H4 (cell line): ENCODE data around the gene TGFBI. TPM values are rescaled to one million over a fixed set of nuclear protein-coding genes. Genes with fewer than 3 reads are reported as not detected.
A peak's percentile ranks its signal among the peaks of the same experiment; 100 is the strongest.

Experiments used
- DNase-seq: peaks from one replicate; pipeline ENCODE4 v3.0.0-alpha.2; 2015; ENCODE audit warnings: low spot score
- total RNA-seq: library from RNA; depleted of rRNA; stranded (reverse); fragments of >200 nt; shearing (Covaris generic); gene quantifications from 2 replicates; pipeline ENCODE4 v1.2.3, GENCODE V29; 2014

The TGFBI gene
- total RNA-seq, 1 experiment from 2014 or later, result 2,468 TPM

DNA sequence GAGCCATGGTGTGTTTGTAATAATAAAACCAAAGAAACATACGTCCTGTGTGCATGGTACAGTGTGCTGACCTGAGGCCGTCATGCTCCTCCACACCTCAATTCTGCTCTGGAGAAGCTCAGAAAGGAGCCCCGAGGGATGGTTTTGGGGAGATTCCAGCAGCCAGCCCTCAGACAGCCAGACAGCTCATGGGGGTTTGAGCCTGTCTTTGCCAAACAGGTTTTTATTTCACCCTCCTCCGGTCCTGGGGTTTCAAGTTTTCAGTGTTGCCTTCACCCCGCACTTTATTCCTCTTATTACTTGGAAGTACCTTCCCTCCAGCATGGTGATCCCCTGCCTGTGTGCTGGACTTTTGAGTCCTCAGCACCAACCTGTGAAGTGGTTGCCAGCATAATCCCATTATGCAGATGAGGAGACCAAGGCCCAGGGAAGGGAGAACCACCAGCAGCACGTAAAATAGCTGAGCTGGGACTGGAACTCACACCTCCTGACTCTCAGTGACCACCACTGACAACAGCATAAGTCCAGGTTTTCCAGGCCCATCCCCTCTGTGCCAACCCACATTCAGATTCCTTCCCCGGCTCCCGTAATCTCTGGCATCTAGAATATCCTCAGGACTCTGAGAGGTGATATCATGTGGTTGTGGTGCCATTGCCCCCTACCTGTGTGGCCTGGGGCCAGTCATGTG lies 35.1 kb downstream of the TGFBI start:
- no peak for DNase-seq

DNA sequence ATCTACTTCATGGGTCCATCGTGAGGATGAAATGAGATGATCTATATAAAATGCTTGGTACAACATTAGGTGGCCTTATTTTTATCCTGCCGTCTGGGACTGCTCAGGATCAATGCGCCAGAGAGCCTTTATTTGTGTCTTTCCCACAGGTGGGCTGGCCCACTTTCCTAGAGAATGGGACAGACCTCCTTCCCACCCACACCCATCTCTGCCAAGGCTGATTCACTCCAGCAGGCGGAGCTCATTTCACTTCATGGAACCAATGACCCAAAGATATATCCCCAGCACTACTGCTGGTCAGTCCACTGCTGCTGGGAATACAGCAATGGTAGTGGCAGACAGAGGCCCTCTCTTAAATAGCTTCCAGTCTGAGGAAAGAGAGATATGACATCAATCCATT lies 35.7 kb downstream of the TGFBI start:
- no peak for DNase-seq

DNA sequence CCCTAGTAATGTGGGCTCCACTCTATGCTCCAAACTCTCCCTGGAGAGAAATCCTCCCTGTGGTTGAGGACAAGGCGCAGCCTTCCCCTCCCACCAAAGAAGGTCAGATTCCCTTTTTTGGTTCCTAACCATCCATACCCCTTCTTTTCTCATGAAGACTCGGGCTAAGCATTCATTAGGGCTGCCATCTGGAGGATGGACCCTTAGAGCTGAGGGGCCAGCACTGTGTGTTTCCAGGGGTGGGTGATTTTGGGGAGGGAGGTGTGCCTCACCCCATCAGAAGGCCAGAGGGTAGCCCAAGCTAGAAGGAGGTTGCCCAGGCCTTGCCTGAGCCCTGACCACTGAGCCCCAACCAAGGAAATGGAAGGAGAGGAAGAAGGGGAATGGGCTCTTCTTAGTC lies 36.8 kb downstream of the TGFBI start:
- DNase-seq, result no peak

DNA sequence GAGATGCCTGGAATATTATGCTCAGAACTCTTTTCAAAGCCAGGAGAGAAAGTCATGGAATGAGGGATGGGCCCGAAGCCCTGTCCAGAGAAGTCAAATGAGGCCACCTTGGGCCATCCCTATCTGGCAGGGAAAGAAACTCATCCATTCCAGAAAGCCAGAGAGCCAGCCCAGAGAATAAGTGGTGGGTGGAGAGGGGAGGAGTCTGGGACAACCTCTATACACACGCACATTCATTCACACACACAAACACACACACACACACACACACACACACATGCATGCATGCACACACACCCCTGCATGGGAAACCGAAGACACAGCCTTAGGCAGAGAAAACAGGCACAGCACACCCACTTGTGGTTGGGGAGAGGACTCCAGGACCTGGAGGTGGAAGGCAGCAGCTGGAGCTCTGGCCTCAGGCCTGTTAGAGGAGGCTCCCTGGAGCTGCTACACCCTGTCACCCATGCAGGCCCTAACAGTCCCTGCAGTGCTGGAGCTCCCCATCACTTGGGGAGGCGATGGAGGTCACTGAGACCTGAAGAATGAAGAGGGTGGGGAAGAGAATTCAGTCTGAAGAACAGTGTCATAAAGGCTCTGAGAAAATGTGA lies 38.0 kb downstream of the TGFBI start:
- peak; percentile 90 for DNase-seq

DNA sequence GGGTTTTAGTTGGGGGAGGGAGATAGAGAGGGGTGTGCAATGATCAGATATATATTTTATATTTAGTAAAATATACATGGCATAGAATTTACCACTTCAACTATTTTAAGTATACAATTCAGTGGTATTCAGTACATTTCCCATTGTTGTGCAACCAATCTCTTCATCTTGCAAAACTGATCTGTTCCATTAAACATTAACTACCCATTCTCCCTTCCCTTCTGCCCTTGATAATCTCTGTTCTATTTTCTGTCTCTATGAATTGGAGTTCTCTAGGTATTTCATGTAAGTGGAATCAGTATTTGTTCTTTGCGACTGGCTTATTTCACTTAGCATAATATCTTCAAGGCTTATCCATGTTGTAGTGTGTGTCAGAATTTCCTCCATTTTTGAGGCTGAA lies 38.6 kb downstream of the TGFBI start:
- no peak for DNase-seq

DNA sequence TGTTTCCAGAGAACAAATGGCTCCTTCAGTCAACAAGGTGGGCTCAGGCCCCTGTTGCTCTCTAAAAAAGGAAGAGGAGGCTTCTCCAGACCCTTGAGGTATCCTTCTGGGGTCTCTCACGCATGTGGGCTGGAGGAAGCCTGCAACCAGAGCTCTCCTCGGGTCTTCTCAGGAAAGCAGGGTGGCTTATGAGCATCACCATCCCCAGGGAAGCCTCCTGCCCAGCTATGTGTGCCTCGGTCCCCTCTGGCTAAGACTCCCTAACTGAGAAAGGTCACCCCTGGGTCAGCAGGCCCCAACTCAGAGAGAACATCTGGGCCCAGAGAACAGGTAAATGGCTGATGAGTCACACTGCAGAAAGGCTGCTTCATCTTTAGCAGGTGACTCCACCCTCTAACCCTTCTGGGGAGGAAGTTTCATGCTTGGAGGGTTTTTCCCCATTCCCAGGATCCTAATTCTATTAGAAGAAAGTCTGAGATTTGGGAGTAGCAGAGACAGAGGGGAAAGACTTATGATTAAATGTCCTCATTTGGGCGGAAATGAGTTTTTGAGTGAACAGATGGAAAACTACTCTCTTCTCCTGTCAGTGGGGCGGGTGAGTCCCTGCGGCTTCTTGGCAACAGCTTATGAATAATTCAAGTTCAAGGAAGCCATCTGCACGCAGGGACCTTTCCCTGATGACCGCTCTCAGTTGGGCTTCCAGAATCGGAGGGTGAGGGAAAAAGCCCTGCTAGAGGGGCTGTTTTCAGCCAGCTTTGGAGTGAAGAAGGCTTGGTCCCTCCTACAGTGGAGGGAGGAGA lies 41.9 kb downstream of the TGFBI start:
- DNase-seq, result no peak

DNA sequence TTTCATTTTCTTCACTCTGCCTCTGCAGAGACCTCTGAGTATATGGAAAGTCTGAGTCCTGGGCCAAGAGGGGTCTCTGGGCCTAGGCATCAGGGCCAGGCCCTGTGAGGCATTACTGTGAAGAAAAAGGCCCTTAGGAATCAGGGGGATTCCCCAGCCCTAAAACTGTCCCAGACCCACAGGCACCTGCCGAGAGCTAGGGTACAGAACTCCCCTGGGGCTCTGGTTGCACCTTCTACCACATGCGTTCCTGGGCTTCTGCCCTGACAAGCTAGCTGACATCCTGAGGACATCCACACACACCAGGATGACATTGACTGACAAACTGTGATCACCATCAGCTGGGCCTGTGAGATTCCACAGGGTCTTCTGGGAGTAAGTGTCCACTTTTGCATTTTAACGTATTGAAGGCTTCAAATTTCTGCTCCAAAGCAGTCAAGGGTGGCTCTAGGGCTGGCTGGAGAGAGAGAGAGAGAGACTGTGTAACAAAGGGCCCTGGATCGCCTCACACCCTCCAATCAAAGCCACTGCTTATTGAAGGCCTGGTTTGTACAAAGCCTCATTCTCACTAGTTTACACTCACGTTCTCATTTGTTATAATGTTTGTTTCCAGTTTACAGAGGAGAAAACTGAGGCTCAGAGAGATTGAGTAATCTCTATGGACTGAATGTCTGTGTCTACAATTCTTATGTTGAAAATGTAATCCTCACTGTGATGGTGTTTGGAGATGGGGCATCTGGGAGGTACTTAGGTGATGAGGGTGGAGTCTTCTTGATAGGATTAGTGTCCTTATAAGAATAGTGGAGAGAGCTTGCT lies 45.1 kb downstream of the TGFBI start:
- DNase-seq, result no peak

DNA sequence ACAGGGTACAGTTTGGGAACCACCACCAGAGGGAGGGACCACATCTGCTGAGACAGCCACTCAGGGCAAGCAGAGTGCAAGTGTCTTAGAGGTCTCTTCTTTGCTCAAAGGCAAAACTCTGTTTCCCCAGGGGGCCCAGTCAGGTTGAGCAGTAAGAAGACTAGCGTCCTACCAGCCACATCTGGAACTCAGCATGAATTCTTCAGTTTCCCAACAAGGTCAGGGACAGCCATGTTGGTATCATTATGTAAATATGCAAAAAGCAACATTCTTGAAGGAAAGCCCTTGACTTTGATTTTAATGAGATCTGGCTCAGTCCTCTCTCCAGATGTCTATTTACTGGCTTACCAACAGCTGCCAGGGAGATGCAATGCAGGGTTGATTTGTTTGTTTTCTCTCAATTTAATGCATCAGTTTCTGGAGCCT lies 46.7 kb downstream of the TGFBI start:
- peak; percentile 12 for DNase-seq

DNA sequence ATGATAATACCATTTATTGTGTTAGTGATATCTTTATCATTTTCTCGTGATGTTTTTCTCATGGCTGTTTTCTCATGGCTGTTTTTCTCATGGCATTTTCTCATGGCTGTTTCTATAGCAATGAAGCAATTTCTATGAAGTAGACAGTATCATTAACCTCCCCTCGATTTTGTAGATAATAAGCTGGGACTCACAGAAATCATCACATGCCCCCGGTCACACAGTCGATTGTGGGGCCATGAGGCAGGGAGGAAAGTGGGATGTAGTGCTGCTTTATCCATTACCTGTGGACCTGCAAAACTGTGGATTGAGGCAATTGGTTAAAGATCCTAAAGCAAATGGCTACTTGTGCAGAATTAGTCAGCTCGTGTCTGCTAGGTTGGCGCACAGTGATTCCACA lies 47.3 kb downstream of the TGFBI start:
- DNase-seq, result no peak

DNA sequence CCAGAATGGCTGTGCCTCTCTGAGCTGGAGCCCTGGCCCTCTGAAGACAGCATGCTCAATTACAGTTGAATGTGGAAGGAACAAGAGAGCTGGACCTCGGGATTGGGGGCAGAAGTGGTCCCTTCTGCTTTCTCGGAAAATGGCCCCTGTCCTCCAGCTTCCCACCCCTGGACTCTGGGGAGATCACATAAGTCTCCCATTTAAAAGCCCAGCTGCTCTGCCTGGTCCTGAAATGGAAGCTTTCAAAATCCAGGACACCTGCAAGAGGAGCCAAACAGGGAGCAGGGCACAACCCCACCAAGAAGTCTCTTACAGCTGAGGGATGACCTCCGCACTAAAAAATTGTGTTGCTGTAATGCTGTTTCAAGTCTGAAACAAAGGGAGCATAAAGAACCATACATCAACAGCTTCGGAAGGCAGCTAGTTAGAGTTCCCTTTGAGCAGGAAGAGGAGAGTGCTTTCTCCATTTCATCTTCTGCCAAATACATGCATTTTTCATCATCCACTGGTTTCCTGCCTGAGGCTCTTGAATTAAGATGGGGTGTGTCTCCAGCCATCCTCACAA lies 48.2 kb downstream of the TGFBI start:
- DNase-seq, result no peak

DNA sequence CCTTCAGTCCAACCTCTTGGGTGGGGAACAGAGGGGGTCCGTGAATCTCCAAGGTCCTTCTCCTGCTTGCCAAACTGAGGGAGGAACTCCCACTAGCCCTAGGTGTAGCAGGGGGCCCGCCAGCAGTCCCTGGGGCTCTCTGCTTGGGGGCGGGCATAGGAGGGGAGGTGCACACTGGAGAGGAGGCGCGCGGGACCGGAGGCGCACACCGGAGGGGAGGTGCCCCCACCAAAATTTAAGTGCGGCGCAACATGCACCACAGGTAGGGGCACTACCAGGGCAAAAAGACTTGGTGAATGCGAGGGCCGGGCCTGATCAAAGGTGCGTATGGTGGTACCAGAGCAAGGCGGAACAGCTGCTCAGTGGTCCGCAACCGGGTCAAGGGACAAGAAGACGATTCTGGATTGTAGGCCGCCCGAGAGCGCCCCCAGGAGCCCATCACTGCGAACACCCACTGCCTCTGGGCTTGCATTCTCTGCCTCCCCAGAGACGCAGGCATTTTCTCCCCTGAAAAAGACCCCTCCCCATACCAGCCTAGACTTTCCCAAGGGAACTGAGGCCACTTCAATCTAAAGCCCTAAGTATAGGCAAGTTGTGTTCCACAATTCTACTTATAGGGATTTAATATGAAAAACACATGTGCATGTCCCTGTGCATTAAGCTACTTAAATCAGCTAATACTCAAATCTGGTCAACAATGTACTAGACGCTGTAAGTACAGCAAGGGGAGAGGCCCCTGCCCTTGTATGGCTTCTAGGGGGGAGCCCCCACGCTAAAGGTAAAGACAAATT lies 50.6 kb downstream of the TGFBI start:
- DNase-seq, result no peak

DNA sequence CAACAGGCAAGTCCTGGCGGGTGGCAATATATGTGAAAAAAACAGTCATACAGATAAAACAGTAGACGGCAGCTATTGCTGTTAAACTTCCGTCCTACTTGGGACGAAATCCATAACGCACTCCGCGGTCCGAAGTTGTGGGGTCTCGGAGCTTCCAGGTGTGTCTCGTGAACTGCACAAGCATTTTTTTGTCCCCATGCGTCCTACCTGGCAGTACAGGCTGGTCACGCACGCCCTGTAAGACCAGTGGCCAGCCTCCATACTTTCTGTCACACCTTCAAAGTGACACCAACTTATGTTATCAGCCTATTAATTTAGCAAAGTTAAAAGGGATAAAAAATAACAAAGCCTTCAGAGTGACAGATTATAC lies 51.3 kb downstream of the TGFBI start:
- DNase-seq, result no peak

DNA sequence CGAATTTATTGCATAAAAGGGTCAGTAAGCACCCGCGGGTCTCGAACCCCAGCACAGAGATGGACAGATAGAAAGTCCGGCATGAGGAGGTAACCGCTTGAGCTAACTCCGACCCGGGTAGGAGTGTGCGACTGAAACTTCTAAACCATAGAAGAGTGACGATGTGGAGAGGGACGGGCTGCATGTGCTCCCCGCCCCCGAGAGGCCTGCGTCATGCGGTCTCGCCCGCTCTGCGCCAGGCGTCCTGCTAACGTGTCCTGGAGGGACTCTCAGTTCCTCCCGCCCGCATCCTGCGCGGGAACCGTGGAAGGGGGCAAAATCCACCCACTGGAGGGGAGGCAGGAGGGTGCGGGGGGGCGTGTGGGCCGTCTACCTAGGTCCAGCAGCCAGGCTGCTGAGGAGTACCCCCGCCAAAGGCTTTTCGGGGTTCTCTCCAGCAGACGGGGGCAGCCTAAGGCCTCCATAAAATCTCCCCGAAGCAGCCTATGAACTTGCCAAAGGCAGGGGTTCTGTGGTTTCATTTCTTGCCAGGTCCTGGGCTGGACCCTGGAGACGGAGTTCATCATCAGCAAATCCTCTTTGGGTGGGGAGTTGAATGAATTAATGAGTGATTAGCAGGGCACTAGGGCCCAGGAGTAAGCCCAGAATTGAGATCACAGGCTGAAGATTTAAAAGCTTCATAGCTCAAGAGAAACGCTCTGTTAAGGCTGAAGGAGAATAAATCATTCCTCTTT lies 51.9 kb downstream of the TGFBI start:
- peak; percentile 90 for DNase-seq

DNA sequence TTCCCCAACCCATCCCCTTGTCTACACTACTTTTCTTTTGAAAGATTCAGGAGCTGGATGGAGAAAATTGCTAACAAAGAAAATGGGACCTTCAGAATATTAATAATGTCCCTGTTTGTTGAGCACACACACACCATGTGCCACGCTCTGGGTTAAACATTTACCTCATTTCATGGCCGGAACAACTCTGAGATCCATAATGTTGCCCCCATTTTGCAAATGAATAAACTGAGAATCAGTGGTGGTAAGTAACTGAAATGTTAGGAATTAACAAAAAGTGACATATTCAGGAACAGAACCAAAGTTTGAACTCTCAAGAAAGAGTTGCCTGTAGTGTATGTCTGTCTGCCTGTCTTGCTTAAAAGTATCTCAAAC lies 52.4 kb downstream of the TGFBI start:
- no peak for DNase-seq

DNA sequence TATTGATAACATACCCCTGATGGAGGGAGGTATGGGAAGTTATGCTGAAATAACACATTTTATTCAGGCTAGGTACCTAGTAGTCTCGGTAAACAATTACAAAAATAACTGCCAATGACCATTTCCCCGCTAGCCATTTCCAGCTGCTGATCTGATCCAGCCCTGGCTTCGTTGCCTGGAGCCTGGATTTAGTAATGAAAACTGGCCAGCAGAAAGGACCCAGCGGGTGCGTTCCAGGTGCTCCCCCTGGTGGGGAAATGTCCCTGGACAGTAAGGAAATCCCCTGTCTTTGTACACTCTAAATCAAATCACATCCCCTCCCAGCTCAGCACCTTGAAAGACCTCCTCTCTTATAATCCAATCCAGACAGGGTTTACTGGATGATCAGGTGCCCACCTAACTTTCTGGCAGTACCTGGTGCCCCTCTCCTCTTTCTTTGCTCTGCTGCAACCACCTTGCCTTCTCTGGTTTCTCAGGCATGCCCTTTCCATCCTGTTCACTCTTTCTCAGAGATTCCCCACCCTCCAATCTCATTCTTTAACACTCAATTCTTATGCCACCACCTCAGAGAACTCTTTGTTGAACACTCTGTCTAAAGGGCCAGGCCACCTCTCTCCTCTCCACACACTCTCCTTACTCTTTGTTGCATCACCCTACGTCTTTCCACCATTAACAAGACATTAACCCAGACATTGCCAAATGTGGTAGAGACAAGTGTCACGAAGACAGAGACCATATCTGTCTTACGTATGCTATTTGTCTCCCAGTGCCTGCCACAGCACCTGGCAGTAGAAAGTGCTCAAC lies 53.8 kb downstream of the TGFBI start:
- peak; percentile 72 for DNase-seq

DNA sequence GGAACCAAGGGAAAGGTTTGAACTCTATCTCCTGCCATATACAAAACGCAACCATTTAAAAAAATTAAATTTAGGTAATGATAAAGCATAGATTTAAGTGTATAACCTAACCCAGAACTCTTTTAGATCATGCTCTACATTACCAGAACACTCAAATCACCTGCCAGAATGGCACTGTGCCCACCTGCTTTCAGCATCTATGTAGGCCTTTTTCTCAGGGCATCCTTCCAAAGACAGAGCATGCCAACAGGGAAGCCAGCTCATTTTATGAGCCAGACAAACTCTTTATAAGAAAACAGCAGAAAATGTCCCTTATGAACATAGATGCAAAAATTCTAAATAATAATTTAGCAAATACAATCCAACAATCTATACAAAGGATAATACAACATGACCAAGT lies 55.9 kb downstream of the TGFBI start:
- DNase-seq, result no peak

DNA sequence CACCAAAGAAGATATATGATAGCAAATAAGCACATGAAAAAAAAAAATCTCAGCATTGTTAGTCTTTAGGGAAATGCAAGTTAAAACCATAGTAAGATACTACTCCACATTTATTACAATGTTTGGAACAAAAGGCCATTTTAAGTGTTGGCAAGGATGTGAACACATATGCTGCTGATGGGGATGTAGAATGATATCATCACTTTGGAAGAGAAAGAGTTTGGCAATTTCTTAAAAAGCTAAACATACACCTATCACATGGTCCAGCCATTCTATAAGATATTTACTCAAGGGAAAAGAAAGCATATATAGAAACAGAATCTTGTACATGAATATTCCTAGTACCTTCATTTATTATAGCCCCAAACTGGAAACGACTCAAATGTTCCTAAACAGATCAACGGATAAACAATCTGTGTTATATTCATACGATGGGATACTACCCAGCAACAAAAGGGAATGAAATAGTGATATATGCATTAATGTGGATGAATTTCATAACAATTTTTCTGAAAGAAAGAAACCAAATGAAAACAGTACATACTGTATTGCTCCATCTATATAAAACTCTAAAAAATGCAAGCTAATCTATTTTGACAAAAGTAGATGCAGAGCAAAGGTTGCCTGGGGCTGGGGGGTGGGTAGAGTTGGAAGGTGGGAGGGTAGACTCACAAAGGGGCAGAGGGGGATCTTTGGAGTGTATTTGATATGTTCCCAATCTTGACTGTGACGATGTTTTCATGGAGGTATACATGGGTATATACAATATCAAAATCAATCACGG lies 58.2 kb downstream of the TGFBI start:
- DNase-seq, result no peak

DNA sequence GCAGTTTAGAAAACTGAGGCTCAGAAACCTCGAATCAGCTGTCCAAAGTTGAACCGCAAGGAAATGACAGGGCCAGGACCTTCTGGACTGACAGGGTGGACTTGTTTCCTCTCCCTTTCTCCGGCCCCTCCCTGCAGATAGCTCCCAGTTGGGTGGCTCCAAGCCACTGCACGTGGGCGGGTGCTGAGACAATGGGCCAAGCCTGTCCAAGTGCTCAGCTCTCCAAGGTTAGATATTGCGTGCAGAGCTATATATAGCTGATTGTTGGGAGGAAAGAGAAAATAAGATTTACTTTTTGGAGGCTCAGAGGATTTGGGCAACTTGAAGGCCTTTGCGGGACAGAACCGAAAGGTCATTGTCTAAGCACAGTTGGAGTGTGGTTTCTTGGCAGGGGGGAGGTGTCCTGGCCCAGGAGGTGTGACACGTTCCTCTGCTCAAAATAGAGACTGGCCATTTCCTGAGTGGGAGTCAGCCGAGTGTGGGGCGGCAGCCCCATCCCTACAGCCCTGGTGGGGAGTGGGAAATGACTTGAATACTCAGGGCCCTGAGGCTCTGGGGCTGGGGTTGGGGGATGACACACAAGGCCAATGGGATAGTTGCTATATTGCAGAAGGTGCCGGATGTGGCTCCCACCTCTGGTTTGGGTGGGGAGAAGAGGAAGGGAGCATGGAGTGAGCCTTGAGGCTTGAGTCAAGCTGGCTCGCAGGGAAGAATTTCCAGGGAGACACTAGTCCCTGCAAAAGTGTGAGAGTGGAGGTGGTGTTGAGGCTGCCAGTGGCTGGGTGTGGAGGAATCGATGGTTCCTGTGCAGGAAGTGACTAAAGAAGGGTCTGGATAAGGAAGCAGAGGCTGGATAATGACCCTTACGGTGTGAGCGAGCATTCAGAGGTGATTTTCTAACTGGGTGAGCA lies 59.4 kb downstream of the TGFBI start:
- DNase-seq, result no peak
